H1 (cell line): ENCODE data around the gene HDAC9. TPM values are rescaled to one million over a fixed set of nuclear protein-coding genes. Genes with fewer than 3 reads are reported as not detected.

Source experiments
- CTCF ChIA-PET: fragments of 300-600 bp; sonication (Branson Sonifier 250); formaldehyde crosslinking; loops from one replicate; lab custom pipeline; 2021; ENCODE audit not compliant: partially characterized antibody; lab: Charles Lee
- POLR2A ChIA-PET: fragments of 300-600 bp; sonication (Branson Sonifier 250); formaldehyde crosslinking; loops from one replicate; lab custom pipeline; 2021; ENCODE audit warnings: inconsistent platforms; ENCODE audit not compliant: partially characterized antibody; lab: Charles Lee
- DNase-seq, 2 experiments: peaks; one replicate each; pipeline versions ENCODE4 v3.0.0 to v3.0.0-alpha.2; 2010 to 2022; ENCODE audit warnings: low spot score in 2 of 2, low read depth in 1 of 2, mixed read lengths in 1 of 2
- FAIRE-seq: peaks from 2 replicates; lab custom pipeline; 2011; peaks lifted over from hg19 to GRCh38; lab: Jason Lieb, UNC
- H2AFZ ChIP-seq: 2 replicates; pipeline ENCODE4 v1.8.1; 2012; ENCODE audit warnings: low read length, inconsistent platforms
- H2AK5ac ChIP-seq: 2 replicates; pipeline ENCODE4 v1.6.1; 2013; ENCODE audit warnings: low read depth, low read length
- H2BK120ac ChIP-seq: replicated peaks from 2 replicates; pipeline ENCODE3; 2013; ENCODE audit warnings: low read depth, low read length, inconsistent platforms
- H2BK12ac ChIP-seq: 2 replicates; pipeline ENCODE4 v1.6.1; 2013; ENCODE audit warnings: low read depth, low read length
- H2BK15ac ChIP-seq: 2 replicates; pipeline ENCODE4 v1.6.1; 2013; ENCODE audit warnings: low read length
- H2BK20ac ChIP-seq: 2 replicates; pipeline ENCODE4 v1.6.1; 2013; ENCODE audit warnings: low read length
- H2BK5ac ChIP-seq: 2 replicates; pipeline ENCODE4 v1.6.1; 2013; ENCODE audit warnings: low read depth, low read length
- H3K14ac ChIP-seq: 2 replicates; pipeline ENCODE4 v1.6.1; 2013; ENCODE audit warnings: inconsistent platforms; ENCODE audit not compliant: insufficient read length
- H3K18ac ChIP-seq: 2 replicates; pipeline ENCODE4 v1.6.1; 2013; ENCODE audit warnings: low read length; ENCODE audit errors: extremely low read depth
- H3K23ac ChIP-seq: 2 replicates; pipeline ENCODE4 v1.6.1; 2013; ENCODE audit warnings: inconsistent platforms; ENCODE audit not compliant: insufficient read length
- H3K23me2 ChIP-seq: 2 replicates; pipeline ENCODE4 v1.6.1; 2013; ENCODE audit warnings: low read depth, low read length
- H3K27ac ChIP-seq: 2 replicates; pipeline ENCODE4 v1.6.1; 2011; ENCODE audit warnings: low read depth, low read length, inconsistent platforms
- H3K27me3 ChIP-seq, 4 experiments: replicated peaks in 1 of 4; 1 replicate in 1 of 4; 2 replicates in 3 of 4; pipeline versions ENCODE4 v1.6.1 to v1.8.1; 2011 to 2013; ENCODE audit warnings: low read length in 3 of 4, mild to moderate bottlenecking in 3 of 4, inconsistent platforms in 2 of 4, mixed read lengths in 2 of 4, moderate library complexity in 1 of 4; ENCODE audit not compliant: control insufficient read depth in 3 of 4, insufficient read depth in 3 of 4; ENCODE audit errors: extremely low read depth in 1 of 4
- H3K36me3 ChIP-seq, 4 experiments: 2 replicates each; pipeline versions ENCODE4 v1.6.1 to v1.8.1; 2011 to 2013; ENCODE audit warnings: mild to moderate bottlenecking in 4 of 4, low read length in 3 of 4, moderate library complexity in 2 of 4, control low read depth in 1 of 4, inconsistent platforms in 1 of 4; ENCODE audit not compliant: insufficient read depth in 4 of 4, control insufficient read depth in 2 of 4
- H3K4ac ChIP-seq: replicated peaks from 2 replicates; pipeline ENCODE3; 2013; ENCODE audit warnings: low read length, low read depth, mixed read lengths, inconsistent platforms; ENCODE audit not compliant: insufficient read length
- H3K4me1 ChIP-seq, 4 experiments: replicated peaks in 1 of 4; 1 replicate in 1 of 4; 2 replicates in 3 of 4; pipeline versions ENCODE4 v1.6.1 to v1.8.1; 2011 to 2013; ENCODE audit warnings: low read length in 3 of 4, inconsistent platforms in 2 of 4, mixed read lengths in 1 of 4; ENCODE audit not compliant: insufficient read depth in 4 of 4, control insufficient read depth in 3 of 4
- H3K4me2 ChIP-seq, 2 experiments: 2 replicates each; pipeline versions ENCODE4 v1.6.1 to v1.8.1; 2011 to 2013; ENCODE audit warnings: low read depth in 2 of 2, low read length in 2 of 2, control low read depth in 1 of 2, inconsistent platforms in 1 of 2, mild to moderate bottlenecking in 1 of 2; ENCODE audit not compliant: insufficient read depth in 1 of 2
- H3K4me3 ChIP-seq, 4 experiments: fragments of 200-600, 300-600 bp in 1 of 4; sonication (generic), shearing (Covaris generic), sonication (Bioruptor Twin) in 1 of 4; 2 replicates each; pipeline versions ENCODE4 v1.5.1 to v1.8.1; 2011 to 2016; ENCODE audit warnings: low read length in 4 of 4, low read depth in 3 of 4, control low read depth in 2 of 4, inconsistent platforms in 2 of 4, mild to moderate bottlenecking in 2 of 4, mixed read lengths in 1 of 4, moderate library complexity in 1 of 4; ENCODE audit not compliant: insufficient read depth in 2 of 4; ENCODE audit errors: extremely low read depth in 1 of 4
- H3K56ac ChIP-seq: replicated peaks from 2 replicates; pipeline ENCODE3; 2013; ENCODE audit warnings: low read depth, mild to moderate bottlenecking, mixed read lengths, low read length, inconsistent platforms; ENCODE audit not compliant: insufficient read length
- H3K79me1 ChIP-seq: 2 replicates; pipeline ENCODE4 v1.6.1; 2013; ENCODE audit warnings: low read depth, low read length, control low read depth
- H3K79me2 ChIP-seq, 2 experiments: 2 replicates each; pipeline versions ENCODE4 v1.6.1 to v1.8.1; 2012 to 2013; ENCODE audit warnings: low read length in 2 of 2, mild to moderate bottlenecking in 2 of 2, inconsistent platforms in 1 of 2; ENCODE audit not compliant: insufficient read depth in 2 of 2, control insufficient read depth in 1 of 2
- H3K9ac ChIP-seq, 4 experiments: replicated peaks in 1 of 4; 1 replicate in 1 of 4; 2 replicates in 3 of 4; pipeline versions ENCODE4 v1.6.1 to v1.8.1; 2011 to 2013; ENCODE audit warnings: low read depth in 3 of 4, low read length in 3 of 4, control low read depth in 2 of 4, mild to moderate bottlenecking in 2 of 4, moderate library complexity in 2 of 4, inconsistent platforms in 1 of 4; ENCODE audit errors: extremely low read depth in 1 of 4
- H3K9me3 ChIP-seq, 2 experiments: 2 replicates each; pipeline versions ENCODE4 v1.6.1 to v1.8.1; 2012 to 2013; ENCODE audit warnings: mild to moderate bottlenecking in 2 of 2, moderate library complexity in 2 of 2, control low read depth in 1 of 2, inconsistent platforms in 1 of 2, low read depth in 1 of 2, low read length in 1 of 2, mixed read lengths in 1 of 2; ENCODE audit not compliant: insufficient read depth in 2 of 2
- H4K20me1 ChIP-seq, 2 experiments: replicated peaks in 1 of 2; 2 replicates each; pipeline versions ENCODE3 to v1.8.1; 2011 to 2013; ENCODE audit warnings: inconsistent platforms in 2 of 2, low read length in 2 of 2, mild to moderate bottlenecking in 1 of 2; ENCODE audit not compliant: insufficient read depth in 2 of 2, control insufficient read depth in 1 of 2
- H4K5ac ChIP-seq: 2 replicates; pipeline ENCODE4 v1.6.1; 2013; ENCODE audit warnings: low read length, low read depth, mixed read lengths, inconsistent platforms; ENCODE audit not compliant: insufficient read length
- H4K8ac ChIP-seq: 2 replicates; pipeline ENCODE4 v1.8.0; 2013; ENCODE audit warnings: mild to moderate bottlenecking, moderate library complexity, low read length, inconsistent platforms; ENCODE audit not compliant: insufficient read depth; ENCODE audit errors: extremely low read depth
- H4K91ac ChIP-seq: replicated peaks from 2 replicates; pipeline ENCODE3; 2013; ENCODE audit warnings: low read length, mixed read lengths, inconsistent platforms; ENCODE audit not compliant: insufficient read length
- ASH2L ChIP-seq: fragments of 200-600, 300-600 bp; sonication (generic); IDR thresholded peaks from one replicate; pipeline ENCODE4 v1.7.1; 2017; ENCODE audit warnings: low read length
- ATF3 ChIP-seq: IDR thresholded peaks from 2 replicates; pipeline ENCODE4 v1.6.1; 2011; ENCODE audit warnings: low read depth, mild to moderate bottlenecking, low read length; ENCODE audit not compliant: insufficient read depth
- CEBPB ChIP-seq: IDR thresholded peaks from 2 replicates; pipeline ENCODE4 v1.6.1; 2012; ENCODE audit warnings: low read depth, low read length
- EP300 ChIP-seq, 2 experiments: IDR thresholded peaks; 1 replicate in 1 of 2; 2 replicates in 1 of 2; pipeline ENCODE4 v1.6.1; 2011 to 2012; ENCODE audit warnings: low read depth in 2 of 2, low read length in 2 of 2, mild to moderate bottlenecking in 2 of 2, borderline replicate concordance in 1 of 2, inconsistent platforms in 1 of 2, moderate library complexity in 1 of 2
- FOSL1 ChIP-seq: IDR thresholded peaks from 2 replicates; pipeline ENCODE4 v1.6.1; 2011; ENCODE audit warnings: mild to moderate bottlenecking, low read depth, low read length, moderate library complexity; ENCODE audit not compliant: insufficient read depth
- GABPA ChIP-seq: IDR thresholded peaks from 2 replicates; pipeline ENCODE4 v1.6.1; 2011; ENCODE audit warnings: mild to moderate bottlenecking, low read length, moderate library complexity, borderline replicate concordance; ENCODE audit not compliant: insufficient read depth
- HDAC2 ChIP-seq, 2 experiments: fragments of 300-600 bp in 1 of 2; sonication (generic) in 1 of 2; IDR thresholded peaks; 2 replicates each; pipeline ENCODE4 v1.6.1; 2011 to 2012; ENCODE audit warnings: low read depth in 2 of 2, low read length in 2 of 2, mild to moderate bottlenecking in 2 of 2, moderate library complexity in 2 of 2, borderline replicate concordance in 1 of 2, inconsistent platforms in 1 of 2
- JUN ChIP-seq: IDR thresholded peaks from 2 replicates; pipeline ENCODE4 v1.6.1; 2011; ENCODE audit warnings: low read depth, mild to moderate bottlenecking, improper control_type of control experiment, low read length
- SIN3A ChIP-seq, 2 experiments: IDR thresholded peaks in 1 of 2; conservative IDR thresholded peaks in 1 of 2; 2 replicates each; pipeline ENCODE4 v1.6.1; 2011 to 2012; ENCODE audit warnings: low read length in 2 of 2, improper control_type of control experiment in 1 of 2, low read depth in 1 of 2, mild to moderate bottlenecking in 1 of 2
- SUZ12 ChIP-seq: fragments of 200-600 bp; sonication (generic); IDR thresholded peaks from 2 replicates; pipeline ENCODE4 v1.6.1; 2012; ENCODE audit warnings: mild to moderate bottlenecking, inconsistent platforms, low read length, moderate library complexity, mixed read lengths
- TAF7 ChIP-seq: optimal IDR thresholded peaks from 2 replicates; pipeline ENCODE3; 2011; ENCODE audit warnings: low read depth, mild to moderate bottlenecking, inconsistent platforms, low read length, moderate library complexity, borderline replicate concordance
- ZNF274 ChIP-seq: IDR thresholded peaks from 2 replicates; pipeline ENCODE4 v1.7.0; 2012; ENCODE audit warnings: low read length, borderline replicate concordance; ENCODE audit errors: extremely low read depth
- WGBS, 2 experiments: shearing (Covaris generic) in 1 of 2; methylation state at CpG; one replicate each; pipeline versions ENCODE4 v1.1.6 to v1.1.7; 2013 to 2015; ENCODE audit warnings: low lambda C conversion rate in 2 of 2, mixed read lengths in 2 of 2, inconsistent platforms in 1 of 2, low coverage in 1 of 2, missing lambda C conversion rate in 1 of 2; ENCODE audit not compliant: insufficient replicate concordance in 2 of 2, insufficient coverage in 1 of 2, insufficient read length in 1 of 2; ENCODE audit errors: extremely low coverage in 1 of 2, missing lambda C conversion rate in 1 of 2; 5-methylcytosine and 5-hydroxymethylcytosine counted together
- polyA plus RNA-seq, 7 experiments: library from polyadenylated mRNA; depleted of rRNA in 3 of 7; stranded (reverse) in 5 of 7; unstranded in 2 of 7; fragments of >200 nt in 5 of 7; fragments of 200-250 nt in 2 of 7; gene quantifications; 1 replicate in 5 of 7; 2 replicates in 1 of 7; 4 replicates in 1 of 7; pipeline versions ENCODE4 v1.2.1 to v1.2.3, GENCODE V29; 2011 to 2013; ENCODE audit warnings: missing spikeins in 2 of 7, mixed read lengths in 2 of 7
- total RNA-seq: library from RNA; stranded (reverse); fragmentation: NEBNext Ultra II Directional; extraction: Animal tissue kit (Norgen Biotek cat#: 25700); gene quantifications from 2 replicates; pipeline ENCODE4 v1.2.1, GENCODE V29; 2021
- TF ChIP-seq, protein P1 (sequence below): IDR thresholded peaks from 2 replicates; pipeline ENCODE4 v1.6.1; 2012; ENCODE audit warnings: inconsistent platforms

HDAC9 gene
- total and polyA plus RNA-seq, 2 of the 8 experiments (the other 6 are each of a cell fraction or from before 2014, with no cell fraction given), result 9.5 to 13.1 TPM

DNA sequence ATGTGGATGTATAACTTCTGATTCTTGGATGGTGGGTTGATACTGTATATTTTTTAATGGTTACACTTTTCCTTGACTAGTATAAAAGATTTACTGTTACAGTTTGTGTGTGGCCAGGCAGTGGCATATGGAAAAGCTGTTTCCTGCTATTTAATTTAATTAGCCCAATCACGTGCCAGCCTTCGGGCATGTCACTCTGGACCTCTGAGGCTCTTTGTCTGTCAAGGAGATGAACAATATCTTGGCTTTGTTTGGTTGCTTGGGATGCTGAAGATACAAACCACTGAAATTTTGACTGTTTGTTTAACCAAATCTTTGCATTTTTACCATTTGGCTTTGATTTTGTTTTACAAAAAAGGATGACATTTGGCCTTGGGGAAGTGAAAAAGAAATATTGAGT, 185.0 kb downstream of the HDAC9 start:
- Histone ChIP-seq H2BK20ac (no peak overlapping the region), H3K14ac (no peak overlapping the region), H3K4me1 (no peaks in the 10 kb centered on the region), H3K27ac (no peak overlapping the region), H3K56ac (no peak overlapping the region), H4K20me1 (no peaks in the 10 kb centered on the region), H4K5ac (no peak overlapping the region), H3K18ac (no peak overlapping the region), H2AK5ac (no peak overlapping the region), H3K9ac (no peak overlapping the region), H3K4me3 (no peak overlapping the region), H2BK5ac (no peak overlapping the region), H2BK120ac (no peak overlapping the region), H2BK15ac (no peak overlapping the region), H3K36me3 (no peaks in the 10 kb centered on the region), H3K23ac (no peak overlapping the region), H3K79me1 (no peaks in the 10 kb centered on the region), H4K91ac (no peak overlapping the region), H3K4me2 (no peak overlapping the region), H2BK12ac (no peak overlapping the region), H3K23me2 (no peaks in the 10 kb centered on the region), H3K27me3 (no peaks in the 10 kb centered on the region), H3K9me3 (no peaks in the 10 kb centered on the region), H2AFZ (no peak overlapping the region), H3K4ac (no peak overlapping the region), H3K79me2 (no peaks in the 10 kb centered on the region), H4K8ac (no peak overlapping the region)
- POLR2A ChIA-PET, result no interaction called here
- CTCF ChIA-PET, result interaction anchor here (1.2 kb wide), 1 partner anchor 13 kb away, joined by 4 read pairs; no protein-coding TSS in a partner anchor
- DNase-seq (no peak), FAIRE-seq (no peak)
- 98% methylated on average over 2 of the region's 2 CpGs; no CpG with 5 or more reads in 1 of the 2 experiments for WGBS, 2 experiments
- no peak for TF ChIP-seq EP300 (IDR thresholded peaks at IDR 0.05; ENCODE audit: borderline replicate concordance in 1 of 2, low read depth in 2 of 2, low read length in 2 of 2)
- TF ChIP-seq, protein P1, sequence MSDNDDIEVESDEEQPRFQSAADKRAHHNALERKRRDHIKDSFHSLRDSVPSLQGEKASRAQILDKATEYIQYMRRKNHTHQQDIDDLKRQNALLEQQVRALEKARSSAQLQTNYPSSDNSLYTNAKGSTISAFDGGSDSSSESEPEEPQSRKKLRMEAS, result no peak
- TF ChIP-seq FOSL1, result no peak
- no peak for TF ChIP-seq HDAC2 (IDR thresholded peaks at IDR 0.05; ENCODE audit: borderline replicate concordance in 1 of 2, low read depth in 2 of 2, low read length in 2 of 2)
- no peak for TF ChIP-seq SIN3A (conservative IDR thresholded peaks at IDR 0.05 in 1 of 2, IDR thresholded peaks at IDR 0.05 in 1 of 2; ENCODE audit: low read depth in 1 of 2, low read length in 2 of 2)
- TF ChIP-seq TAF7, result no peak
- TF ChIP-seq ZNF274, result no peak
- TF ChIP-seq JUN, result no peak
- TF ChIP-seq SUZ12, result no peak
- no peak for TF ChIP-seq ASH2L
- no peak for TF ChIP-seq CEBPB
- no peak for TF ChIP-seq GABPA
- TF ChIP-seq ATF3, result no peak
